ENCODE measurements around the gene LBX1. TPM values are rescaled to one million over a fixed set of nuclear protein-coding genes. Genes with fewer than 3 reads are reported as not detected.

Gene LBX1
- total RNA-seq, 1 experiment from 2014 or later: 0.15 TPM

DNA sequence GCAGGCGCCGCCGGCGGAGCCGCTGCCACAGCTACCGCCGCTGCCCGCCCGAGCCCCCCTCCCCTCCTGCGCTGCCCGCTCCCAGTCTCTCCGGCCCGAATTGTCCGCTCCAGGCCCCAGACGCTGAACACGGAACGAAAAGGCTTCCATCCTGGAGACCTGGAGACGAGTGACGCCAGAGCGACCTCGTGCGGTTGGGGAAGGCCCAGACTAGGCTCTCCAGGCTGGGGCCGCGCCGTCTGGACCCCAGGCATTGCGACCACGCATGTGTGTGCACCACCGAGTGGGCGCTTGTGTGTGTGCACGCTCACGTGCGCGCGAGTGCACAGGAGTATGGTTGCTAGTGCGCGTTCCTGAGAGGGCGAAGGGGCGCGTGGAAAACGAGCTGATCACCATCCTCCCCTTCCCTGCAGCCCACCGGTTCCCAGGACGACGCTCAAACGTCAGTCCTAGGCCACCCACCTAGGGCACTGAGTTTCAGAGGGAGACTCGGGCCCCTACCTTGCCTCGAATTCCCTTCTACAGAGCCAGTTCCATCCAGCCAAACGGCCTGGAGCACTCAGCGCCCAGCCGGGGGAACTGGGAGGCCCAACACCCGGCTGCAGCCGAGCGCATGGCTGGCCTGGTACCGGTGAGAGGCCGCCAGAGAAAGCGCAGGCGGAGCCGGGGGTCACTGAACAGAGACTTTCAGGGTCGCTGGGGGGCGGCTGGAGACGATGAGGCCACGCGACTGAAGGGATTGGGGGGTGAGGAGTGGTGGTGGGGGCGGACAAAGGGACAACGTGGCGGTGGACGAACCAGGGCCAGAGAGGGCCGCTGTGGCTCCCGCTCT lies 11.6 kb downstream of the LBX1 start:
- DNase-seq (ENCODE audit: low read depth, low spot score) (no peak), ATAC-seq (0 out of 2 replicates have a peak, but pooled peaks have one; percentile 23)
- BruUV-seq (replicated peaks): no TSS peak
- POLR2A ChIA-PET: no interaction called here
- CTCF ChIA-PET: interaction anchor here (0.5 to 0.6 kb wide), 3 partner anchors 77 to 412 kb away, joined by 3 to 7 read pairs (median 4); no protein-coding TSS in a partner anchor
- Histone ChIP-seq H3K27ac (ENCODE audit: low read length) (no peak overlapping the region), H3K27me3 (ENCODE audit: control insufficient read depth, insufficient read depth, low read length) (peaks cover 9% of the 10 kb centered on the region; the same call in 1 of the 2 replicates), H3K4me1 (ENCODE audit: control insufficient read depth, insufficient read depth, low read length) (peaks cover 4% of the 10 kb centered on the region; the same call in 1 of the 2 replicates), H3K4me3 (ENCODE audit: low read depth in 2 of 2, low read length in 2 of 2) (peak overlapping the region in 1 of 2 experiments; percentile 2; a peak in 1 of 4 replicates), H3K36me3 (ENCODE audit: control insufficient read depth, insufficient read depth, low read length) (no peaks in the 10 kb centered on the region), H3K9me3 (ENCODE audit: control insufficient read depth, insufficient read depth, low read depth, low read length) (no peaks in the 10 kb centered on the region)
- intact Hi-C loops (cut with micrococcal nuclease; ENCODE audit: unreplicated experiment) (loop anchor here (10.0 kb wide), 1 partner anchor 567 kb away; the partner anchor contains the start of gene NPM3), in situ Hi-C loops (cut with HindIII; ENCODE audit: low pct_unique_long_range_greater_than_20kb, low sequenced_read_pairs) (no loop called here)
- TF ChIP-seq, protein P1, sequence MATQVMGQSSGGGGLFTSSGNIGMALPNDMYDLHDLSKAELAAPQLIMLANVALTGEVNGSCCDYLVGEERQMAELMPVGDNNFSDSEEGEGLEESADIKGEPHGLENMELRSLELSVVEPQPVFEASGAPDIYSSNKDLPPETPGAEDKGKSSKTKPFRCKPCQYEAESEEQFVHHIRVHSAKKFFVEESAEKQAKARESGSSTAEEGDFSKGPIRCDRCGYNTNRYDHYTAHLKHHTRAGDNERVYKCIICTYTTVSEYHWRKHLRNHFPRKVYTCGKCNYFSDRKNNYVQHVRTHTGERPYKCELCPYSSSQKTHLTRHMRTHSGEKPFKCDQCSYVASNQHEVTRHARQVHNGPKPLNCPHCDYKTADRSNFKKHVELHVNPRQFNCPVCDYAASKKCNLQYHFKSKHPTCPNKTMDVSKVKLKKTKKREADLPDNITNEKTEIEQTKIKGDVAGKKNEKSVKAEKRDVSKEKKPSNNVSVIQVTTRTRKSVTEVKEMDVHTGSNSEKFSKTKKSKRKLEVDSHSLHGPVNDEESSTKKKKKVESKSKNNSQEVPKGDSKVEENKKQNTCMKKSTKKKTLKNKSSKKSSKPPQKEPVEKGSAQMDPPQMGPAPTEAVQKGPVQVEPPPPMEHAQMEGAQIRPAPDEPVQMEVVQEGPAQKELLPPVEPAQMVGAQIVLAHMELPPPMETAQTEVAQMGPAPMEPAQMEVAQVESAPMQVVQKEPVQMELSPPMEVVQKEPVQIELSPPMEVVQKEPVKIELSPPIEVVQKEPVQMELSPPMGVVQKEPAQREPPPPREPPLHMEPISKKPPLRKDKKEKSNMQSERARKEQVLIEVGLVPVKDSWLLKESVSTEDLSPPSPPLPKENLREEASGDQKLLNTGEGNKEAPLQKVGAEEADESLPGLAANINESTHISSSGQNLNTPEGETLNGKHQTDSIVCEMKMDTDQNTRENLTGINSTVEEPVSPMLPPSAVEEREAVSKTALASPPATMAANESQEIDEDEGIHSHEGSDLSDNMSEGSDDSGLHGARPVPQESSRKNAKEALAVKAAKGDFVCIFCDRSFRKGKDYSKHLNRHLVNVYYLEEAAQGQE (IDR thresholded peaks at IDR 0.05; ENCODE audit: insufficient read depth in 1 of 2, low read depth in 2 of 2, low read length in 1 of 2): no peak
- TF ChIP-seq, protein P2, sequence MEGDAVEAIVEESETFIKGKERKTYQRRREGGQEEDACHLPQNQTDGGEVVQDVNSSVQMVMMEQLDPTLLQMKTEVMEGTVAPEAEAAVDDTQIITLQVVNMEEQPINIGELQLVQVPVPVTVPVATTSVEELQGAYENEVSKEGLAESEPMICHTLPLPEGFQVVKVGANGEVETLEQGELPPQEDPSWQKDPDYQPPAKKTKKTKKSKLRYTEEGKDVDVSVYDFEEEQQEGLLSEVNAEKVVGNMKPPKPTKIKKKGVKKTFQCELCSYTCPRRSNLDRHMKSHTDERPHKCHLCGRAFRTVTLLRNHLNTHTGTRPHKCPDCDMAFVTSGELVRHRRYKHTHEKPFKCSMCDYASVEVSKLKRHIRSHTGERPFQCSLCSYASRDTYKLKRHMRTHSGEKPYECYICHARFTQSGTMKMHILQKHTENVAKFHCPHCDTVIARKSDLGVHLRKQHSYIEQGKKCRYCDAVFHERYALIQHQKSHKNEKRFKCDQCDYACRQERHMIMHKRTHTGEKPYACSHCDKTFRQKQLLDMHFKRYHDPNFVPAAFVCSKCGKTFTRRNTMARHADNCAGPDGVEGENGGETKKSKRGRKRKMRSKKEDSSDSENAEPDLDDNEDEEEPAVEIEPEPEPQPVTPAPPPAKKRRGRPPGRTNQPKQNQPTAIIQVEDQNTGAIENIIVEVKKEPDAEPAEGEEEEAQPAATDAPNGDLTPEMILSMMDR (IDR thresholded peaks at IDR 0.05): peak; percentile 83; the same call in 1 of the 2 replicates

DNA sequence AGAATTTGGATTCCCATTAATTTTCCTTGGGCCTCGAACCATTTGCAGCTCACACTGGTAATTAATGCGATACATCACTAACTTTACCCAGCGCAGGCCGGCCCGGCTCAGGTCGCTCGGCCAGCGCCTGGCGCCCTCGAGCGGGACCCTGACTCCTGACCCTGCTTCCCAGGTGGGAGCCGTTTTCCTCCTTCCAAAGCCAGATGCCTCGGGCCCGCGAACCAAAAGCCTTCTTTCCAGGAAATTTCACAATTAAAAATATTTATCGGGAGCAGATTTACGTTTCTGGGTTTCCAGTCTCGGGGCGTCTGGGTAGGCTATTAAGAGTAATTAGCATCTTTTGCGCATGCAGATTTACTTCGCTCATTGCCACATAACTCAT lies 12.2 kb downstream of the LBX1 start:
- intact Hi-C loops (cut with micrococcal nuclease; ENCODE audit: unreplicated experiment): loop anchor here (10.0 kb wide), 1 partner anchor 568 kb away; the partner anchor contains the start of gene NPM3
- CTCF ChIA-PET: interaction anchor here (0.5 to 0.6 kb wide), 3 partner anchors 78 to 412 kb away, joined by 3 to 7 read pairs (median 4); no protein-coding TSS in a partner anchor
- no peak overlapping the region for H3K27ac ChIP-seq (ENCODE audit: low read length)
- POLR2A ChIA-PET: no interaction called here
- H3K4me3 ChIP-seq (ENCODE audit: low read depth in 2 of 2, low read length in 2 of 2): no peak overlapping the region; a peak in 1 of 4 replicates
- H3K9me3 ChIP-seq (ENCODE audit: control insufficient read depth, insufficient read depth, low read depth, low read length): no peaks in the 10 kb centered on the region
- no peak for ATAC-seq
- no peaks in the 10 kb centered on the region for H3K36me3 ChIP-seq (ENCODE audit: control insufficient read depth, insufficient read depth, low read length)
- peaks cover 4% of the 10 kb centered on the region; the same call in 1 of the 2 replicates for H3K4me1 ChIP-seq (ENCODE audit: control insufficient read depth, insufficient read depth, low read length)
- no peak for DNase-seq (ENCODE audit: low read depth, low spot score)
- peaks cover 7% of the 10 kb centered on the region; the same call in 1 of the 2 replicates for H3K27me3 ChIP-seq (ENCODE audit: control insufficient read depth, insufficient read depth, low read length)
- no TSS peak for BruUV-seq (replicated peaks)
- TF ChIP-seq, protein P1 (IDR thresholded peaks at IDR 0.05; ENCODE audit: insufficient read depth in 1 of 2, low read depth in 2 of 2, low read length in 1 of 2): no peak
- TF ChIP-seq TCF7L2 (IDR thresholded peaks at IDR 0.05; ENCODE audit: low read depth, low read length): no peak
- in situ Hi-C loops (cut with HindIII; ENCODE audit: low pct_unique_long_range_greater_than_20kb, low sequenced_read_pairs): no loop called here
